GM12872 (cell line): ENCODE data around the gene RASGRF1.
A peak's percentile ranks its signal among the peaks of the same experiment; 100 is the strongest.

Experiments
- TF ChIP-seq, protein P1 (sequence below): IDR thresholded peaks from 3 replicates; pipeline ENCODE4 v1.5.1; 2011; ENCODE audit warnings: low read depth, mild to moderate bottlenecking, low read length, moderate library complexity; ENCODE audit not compliant: insufficient read depth

The RASGRF1 gene

DNA sequence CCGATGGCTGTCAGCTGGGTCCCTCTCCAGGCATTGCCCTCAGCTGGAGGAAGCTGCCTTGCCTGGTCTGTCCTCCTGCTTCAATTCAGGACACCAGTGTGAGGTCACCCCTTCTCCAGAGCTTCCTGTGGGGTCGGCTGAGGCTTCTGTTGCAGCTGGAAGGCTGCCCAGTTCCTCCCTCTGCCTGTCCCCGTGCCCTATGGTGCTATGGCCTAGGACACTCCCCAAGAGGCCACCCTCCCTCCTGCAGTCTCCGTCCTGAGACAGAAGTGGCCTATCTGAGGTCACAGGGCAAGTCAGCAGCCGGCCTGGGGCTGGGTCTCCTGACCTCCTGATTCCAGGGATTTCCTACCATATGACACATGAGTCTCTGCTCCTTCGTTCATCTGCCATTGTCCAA is 57.9 kb downstream of the RASGRF1 start:
- TF ChIP-seq, protein P1, sequence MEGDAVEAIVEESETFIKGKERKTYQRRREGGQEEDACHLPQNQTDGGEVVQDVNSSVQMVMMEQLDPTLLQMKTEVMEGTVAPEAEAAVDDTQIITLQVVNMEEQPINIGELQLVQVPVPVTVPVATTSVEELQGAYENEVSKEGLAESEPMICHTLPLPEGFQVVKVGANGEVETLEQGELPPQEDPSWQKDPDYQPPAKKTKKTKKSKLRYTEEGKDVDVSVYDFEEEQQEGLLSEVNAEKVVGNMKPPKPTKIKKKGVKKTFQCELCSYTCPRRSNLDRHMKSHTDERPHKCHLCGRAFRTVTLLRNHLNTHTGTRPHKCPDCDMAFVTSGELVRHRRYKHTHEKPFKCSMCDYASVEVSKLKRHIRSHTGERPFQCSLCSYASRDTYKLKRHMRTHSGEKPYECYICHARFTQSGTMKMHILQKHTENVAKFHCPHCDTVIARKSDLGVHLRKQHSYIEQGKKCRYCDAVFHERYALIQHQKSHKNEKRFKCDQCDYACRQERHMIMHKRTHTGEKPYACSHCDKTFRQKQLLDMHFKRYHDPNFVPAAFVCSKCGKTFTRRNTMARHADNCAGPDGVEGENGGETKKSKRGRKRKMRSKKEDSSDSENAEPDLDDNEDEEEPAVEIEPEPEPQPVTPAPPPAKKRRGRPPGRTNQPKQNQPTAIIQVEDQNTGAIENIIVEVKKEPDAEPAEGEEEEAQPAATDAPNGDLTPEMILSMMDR = no peak

DNA sequence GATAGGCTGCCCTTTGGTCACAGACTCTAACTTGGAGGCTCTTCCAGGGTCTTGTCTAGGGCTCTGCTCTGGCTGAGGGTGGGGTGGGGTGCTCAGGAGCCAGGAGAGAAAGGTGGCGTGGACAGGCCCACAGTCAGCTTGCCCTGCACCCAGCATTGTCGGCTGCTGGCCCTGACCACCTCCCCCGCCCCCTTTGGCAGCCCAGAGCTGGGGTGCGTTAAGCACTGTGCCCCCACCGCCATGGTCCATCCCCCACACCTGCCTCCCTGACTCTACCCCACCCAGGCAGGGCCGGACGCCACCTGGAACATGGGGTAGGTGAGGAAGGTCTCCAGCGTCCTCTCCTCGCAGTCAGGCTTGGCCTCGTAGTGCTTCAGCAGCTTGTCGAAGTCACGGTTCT is 58.8 kb downstream of the RASGRF1 start:
- TF ChIP-seq, protein P1 = no peak

DNA sequence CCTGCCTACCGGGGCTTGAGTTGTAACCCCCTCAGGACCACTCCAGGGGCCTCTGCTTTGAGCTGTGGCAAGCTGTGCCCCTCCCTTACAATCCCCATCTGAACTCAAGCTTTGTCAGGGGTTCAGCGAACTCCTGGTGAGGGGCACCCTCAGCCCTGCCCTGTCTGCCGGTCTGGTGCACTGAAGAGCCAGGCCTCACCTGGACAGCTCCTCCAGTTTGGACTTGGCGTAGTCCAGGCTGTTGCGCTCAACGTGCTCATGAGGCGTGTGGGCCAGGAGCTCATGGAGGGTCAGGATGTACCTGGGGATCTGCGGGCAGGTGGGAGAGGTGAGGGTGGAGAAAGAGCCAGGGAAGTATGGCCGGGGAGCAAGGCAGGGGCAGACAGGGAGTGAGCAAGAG is 59.4 kb downstream of the RASGRF1 start:
- TF ChIP-seq, protein P1 = no peak

DNA sequence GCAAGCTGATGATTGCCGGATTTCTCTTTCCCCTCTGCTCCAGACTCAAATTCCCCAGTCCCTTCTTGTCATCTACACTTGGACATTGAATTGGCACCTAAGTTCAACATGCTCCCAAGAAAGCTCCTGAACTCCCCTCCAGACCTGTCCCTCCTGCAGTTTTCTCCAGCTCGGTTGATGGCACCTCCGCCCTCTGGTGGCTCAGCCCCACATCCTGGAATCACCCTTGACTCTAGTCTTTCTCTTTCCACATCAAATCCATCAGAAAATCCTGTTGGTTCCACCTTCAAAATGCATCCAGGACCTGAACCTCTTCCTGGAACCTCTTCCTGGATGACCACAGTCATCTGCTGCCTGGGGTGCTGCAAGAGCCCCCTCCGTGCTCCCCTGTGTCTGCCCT is 60.1 kb downstream of the RASGRF1 start:
- TF ChIP-seq, protein P1 = no peak

DNA sequence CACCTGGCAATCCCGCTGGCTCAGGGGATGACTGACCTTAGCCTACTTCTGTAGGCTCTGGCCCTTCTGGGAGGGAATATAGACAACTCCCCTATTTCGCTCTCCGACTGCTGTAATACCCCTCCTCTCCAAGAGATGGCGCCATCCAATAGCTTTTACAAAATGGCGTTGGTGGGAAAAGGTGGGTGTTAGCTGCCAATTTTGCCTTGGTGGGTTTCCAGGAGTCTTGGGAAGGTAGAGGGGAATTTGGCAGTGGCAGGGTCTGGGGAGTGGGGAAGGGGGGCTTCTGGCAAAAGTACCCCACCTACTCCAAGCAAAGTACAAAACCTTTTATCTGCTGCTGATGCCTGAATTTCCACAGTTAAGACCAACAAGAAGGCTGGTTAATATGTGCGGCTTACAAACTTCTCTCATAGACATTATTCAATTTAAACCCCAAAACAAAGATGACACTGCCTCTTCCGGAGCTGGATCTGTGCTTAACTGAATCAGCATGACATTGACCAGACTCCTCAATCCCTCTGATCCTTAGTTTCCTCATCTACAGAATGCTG is 62.1 kb downstream of the RASGRF1 start:
- TF ChIP-seq, protein P1 = peak; percentile 93

DNA sequence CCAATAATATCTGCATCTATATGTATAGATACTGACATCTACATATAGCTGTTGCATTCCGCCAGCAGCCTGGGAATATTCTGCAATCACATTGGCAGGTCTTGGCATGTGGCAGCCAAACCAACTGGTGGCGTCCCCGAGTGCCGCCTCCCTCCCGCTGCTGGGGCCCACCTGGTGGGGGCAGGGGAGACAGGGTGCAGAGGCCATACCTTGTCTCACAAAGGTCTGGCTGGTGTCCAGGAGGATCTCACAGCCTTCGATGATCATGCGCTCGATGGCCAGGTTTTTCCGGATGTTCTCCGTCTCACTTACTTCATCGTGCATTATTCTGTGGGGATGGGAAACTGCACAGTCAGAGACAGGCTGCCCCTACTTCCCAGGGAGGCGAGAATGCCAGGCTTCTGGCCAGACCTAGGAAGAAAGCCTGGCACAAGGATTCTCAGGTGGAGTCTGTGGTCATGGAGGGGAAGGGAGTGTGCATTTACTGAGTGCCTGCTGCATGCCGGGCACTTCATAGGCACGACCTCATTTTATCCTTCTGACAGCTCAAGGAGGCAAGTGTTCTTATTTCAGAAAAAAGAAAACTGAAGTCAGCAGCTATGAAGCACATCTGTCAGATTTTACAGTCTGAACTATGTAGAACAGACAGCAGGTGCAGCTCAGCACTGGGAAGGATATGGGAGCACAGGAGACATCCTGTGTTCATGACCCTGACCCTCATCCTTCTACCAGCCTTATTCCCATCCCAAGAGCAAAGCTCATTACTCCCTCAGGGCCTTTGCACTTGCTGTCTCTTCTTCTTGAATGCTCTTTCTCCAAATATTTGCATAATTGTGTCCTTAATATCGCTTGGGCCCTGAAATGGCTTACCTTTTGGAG is 62.8 kb downstream of the RASGRF1 start:
- TF ChIP-seq, protein P1 = no peak

DNA sequence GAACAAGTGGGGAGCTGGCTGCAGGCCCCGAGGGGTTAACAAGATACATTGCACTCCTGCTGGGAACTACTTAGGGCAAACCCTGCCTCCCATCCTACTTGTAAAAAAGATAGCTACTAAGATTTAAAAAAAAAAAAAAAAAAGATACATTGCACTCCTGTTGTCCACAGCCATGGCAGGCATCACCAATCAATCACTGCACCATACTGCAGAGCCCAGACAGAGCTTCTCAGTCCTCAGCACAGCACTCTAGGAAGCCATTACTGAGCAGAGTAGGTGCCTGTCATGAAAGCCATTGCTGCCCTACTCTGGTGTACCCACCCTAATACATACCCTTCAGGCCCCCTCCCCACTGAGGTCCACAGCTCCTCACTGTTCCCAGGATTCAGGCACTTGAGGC is 64.8 kb downstream of the RASGRF1 start:
- TF ChIP-seq, protein P1 = no peak
